Measurements from ENCODE around the gene KRT17. TPM values are rescaled to one million over a fixed set of nuclear protein-coding genes. Genes with fewer than 3 reads are reported as not detected.

KRT17 gene
- total and polyA plus RNA-seq, 2 experiments from 2014 or later, result 59.5 to 118 TPM

DNA sequence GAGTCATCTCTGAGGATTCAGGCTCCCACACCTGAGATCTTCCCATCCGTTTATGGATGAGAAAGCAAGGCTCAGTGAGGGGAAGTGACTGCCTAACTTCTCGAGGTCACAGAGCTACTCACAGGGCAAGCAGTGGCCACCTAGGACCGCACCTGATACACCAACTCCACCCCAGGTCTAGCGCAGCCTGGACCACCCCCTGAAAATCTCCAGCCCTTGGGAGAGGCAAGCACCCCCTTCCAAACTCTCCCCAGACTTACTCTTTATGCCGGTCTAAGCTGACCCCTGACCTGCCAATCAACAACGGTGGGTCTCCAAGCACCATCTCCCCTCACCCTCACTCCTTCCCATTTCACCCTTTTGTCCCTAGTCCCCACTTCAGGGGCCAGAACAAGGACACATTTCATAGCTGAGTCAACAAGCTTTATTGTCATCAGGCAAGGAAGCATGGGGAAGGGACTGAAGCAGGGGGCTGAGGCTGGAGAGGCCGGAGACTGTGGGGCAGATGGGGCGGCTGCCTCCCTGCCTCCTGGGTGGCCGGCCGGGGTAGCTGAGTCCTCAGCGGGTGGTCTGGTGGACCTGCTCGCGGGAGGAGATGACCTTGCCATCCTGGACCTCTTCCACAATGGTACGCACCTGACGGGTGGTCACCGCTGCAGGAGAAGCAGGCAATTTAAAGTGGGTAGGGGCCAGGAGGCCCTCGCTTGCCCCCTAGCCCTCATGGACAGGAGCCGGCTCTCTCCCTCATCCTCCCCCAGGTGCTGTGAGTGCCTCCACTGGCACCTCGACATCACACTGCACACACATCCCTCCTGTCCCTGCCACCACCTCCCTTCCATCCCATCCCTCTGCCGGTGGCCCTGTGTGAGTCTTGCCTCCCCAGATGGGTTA, 5.1 kb downstream of the KRT17 start:
- H3K27me3 ChIP-seq, result no peaks in the 10 kb centered on the region
- no peak for TF ChIP-seq EZH2phosphoT487 (IDR thresholded peaks at IDR 0.05; ENCODE audit: low read depth, severe bottlenecking, unreplicated experiment)
- TF ChIP-seq, protein P1, sequence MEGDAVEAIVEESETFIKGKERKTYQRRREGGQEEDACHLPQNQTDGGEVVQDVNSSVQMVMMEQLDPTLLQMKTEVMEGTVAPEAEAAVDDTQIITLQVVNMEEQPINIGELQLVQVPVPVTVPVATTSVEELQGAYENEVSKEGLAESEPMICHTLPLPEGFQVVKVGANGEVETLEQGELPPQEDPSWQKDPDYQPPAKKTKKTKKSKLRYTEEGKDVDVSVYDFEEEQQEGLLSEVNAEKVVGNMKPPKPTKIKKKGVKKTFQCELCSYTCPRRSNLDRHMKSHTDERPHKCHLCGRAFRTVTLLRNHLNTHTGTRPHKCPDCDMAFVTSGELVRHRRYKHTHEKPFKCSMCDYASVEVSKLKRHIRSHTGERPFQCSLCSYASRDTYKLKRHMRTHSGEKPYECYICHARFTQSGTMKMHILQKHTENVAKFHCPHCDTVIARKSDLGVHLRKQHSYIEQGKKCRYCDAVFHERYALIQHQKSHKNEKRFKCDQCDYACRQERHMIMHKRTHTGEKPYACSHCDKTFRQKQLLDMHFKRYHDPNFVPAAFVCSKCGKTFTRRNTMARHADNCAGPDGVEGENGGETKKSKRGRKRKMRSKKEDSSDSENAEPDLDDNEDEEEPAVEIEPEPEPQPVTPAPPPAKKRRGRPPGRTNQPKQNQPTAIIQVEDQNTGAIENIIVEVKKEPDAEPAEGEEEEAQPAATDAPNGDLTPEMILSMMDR (IDR thresholded peaks at IDR 0.05; ENCODE audit: poor library complexity), result no peak
- TF ChIP-seq EZH2 (IDR thresholded peaks at IDR 0.05; ENCODE audit: borderline replicate concordance), result no peak
- H2AFZ ChIP-seq, result no peak overlapping the region
- no peak overlapping the region for H3K4me3 ChIP-seq
- no peak overlapping the region for H3K27ac ChIP-seq
- no peaks in the 10 kb centered on the region for H3K9me2 ChIP-seq (replicated peaks; ENCODE audit: insufficient read depth)
- peaks cover 7% of the 10 kb centered on the region for H3K4me1 ChIP-seq (ENCODE audit: insufficient read depth)
- H3K4me2 ChIP-seq, result no peak overlapping the region
- DNase-seq (ENCODE audit: low spot score), result no peak
- no peaks in the 10 kb centered on the region for H4K20me1 ChIP-seq (ENCODE audit: insufficient read depth, poor library complexity, severe bottlenecking)
- 85% methylated on average over 18 of the region's 20 CpGs for WGBS (ENCODE audit: low lambda C conversion rate, missing lambda C conversion rate)
- H3K79me2 ChIP-seq, result no peaks in the 10 kb centered on the region
- H3K9me3 ChIP-seq (ENCODE audit: low read depth), result no peaks in the 10 kb centered on the region
- no peaks in the 10 kb centered on the region for H3K36me3 ChIP-seq (replicated peaks; ENCODE audit: insufficient read depth, low read depth)

DNA sequence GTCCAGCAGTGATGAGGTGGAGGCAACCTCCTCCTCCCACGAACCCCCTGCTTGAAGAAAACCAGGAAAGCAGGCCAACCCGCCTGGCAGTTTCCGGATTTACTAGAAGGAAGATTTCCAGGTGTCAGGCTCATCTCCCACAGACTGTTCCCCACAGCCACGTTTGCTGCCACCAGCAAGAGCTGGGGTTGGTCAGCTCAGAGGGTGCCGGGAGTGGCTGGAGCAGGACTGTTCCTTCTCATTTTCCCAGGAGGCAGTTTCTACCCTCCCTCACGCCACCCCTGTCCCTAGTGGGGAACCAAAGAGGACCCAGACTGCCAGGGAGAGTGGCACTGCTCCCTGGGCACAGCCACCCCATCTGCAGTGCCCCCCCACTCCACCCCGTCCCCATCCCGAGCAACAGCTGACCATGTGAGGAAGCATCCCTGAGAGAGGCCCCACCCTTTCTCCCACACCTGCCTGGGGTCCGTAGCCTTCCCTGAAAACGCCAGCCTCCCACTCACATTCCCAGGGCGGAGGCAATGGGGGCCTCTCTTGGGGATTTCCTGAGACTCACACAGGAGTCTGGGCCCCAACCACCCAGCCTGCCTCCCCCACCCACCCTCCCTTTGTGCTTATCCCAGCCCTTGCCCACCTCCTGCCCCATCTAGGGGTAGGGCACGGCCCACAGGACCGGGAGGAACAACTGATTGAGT, 5.9 kb downstream of the KRT17 start:
- TF ChIP-seq EZH2 (IDR thresholded peaks at IDR 0.05; ENCODE audit: borderline replicate concordance) (no peak), EZH2phosphoT487 (IDR thresholded peaks at IDR 0.05; ENCODE audit: low read depth, severe bottlenecking, unreplicated experiment) (no peak)
- TF ChIP-seq, protein P1 (IDR thresholded peaks at IDR 0.05; ENCODE audit: poor library complexity), result no peak
- no peak for DNase-seq (ENCODE audit: low spot score)
- H3K79me2 ChIP-seq, result no peaks in the 10 kb centered on the region
- no peak overlapping the region for H3K4me3 ChIP-seq
- H4K20me1 ChIP-seq (ENCODE audit: insufficient read depth, poor library complexity, severe bottlenecking), result no peaks in the 10 kb centered on the region
- 64% methylated on average over 12 of the region's 13 CpGs for WGBS (ENCODE audit: low lambda C conversion rate, missing lambda C conversion rate)
- no peaks in the 10 kb centered on the region for H3K9me2 ChIP-seq (replicated peaks; ENCODE audit: insufficient read depth)
- no peaks in the 10 kb centered on the region for H3K9me3 ChIP-seq (ENCODE audit: low read depth)
- H3K4me1 ChIP-seq (ENCODE audit: insufficient read depth), result peaks cover 4% of the 10 kb centered on the region
- no peak overlapping the region for H3K4me2 ChIP-seq
- H3K36me3 ChIP-seq (replicated peaks; ENCODE audit: insufficient read depth, low read depth), result no peaks in the 10 kb centered on the region
- H3K27me3 ChIP-seq, result no peaks in the 10 kb centered on the region
- H3K27ac ChIP-seq, result no peak overlapping the region
- H2AFZ ChIP-seq, result no peak overlapping the region

DNA sequence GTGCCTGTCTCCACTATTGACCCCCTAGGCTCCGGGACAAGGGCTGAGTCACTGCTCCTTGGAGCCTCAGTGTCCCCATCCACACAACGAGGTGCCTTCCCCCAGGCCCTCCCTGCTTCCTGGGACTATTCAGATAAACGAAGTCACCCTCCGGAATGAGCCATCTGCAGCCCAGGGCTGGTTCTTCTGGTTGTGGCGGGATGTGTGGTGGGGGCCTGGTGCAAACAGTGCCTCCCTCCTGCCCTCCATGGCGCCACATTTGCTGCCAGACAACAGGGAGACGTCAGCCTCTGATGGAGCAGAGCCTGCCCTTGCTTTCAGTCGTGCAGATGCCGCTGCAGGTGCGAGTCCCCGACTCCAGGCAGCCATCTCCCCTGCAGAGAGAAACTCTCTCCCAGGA, 6.7 kb downstream of the KRT17 start:
- WGBS (ENCODE audit: low lambda C conversion rate, missing lambda C conversion rate), result 54% methylated on average over 8 of the region's 11 CpGs
- H3K79me2 ChIP-seq, result no peaks in the 10 kb centered on the region
- DNase-seq (ENCODE audit: low spot score), result no peak
- no peaks in the 10 kb centered on the region for H4K20me1 ChIP-seq (ENCODE audit: insufficient read depth, poor library complexity, severe bottlenecking)
- H3K36me3 ChIP-seq (replicated peaks; ENCODE audit: insufficient read depth, low read depth), result no peaks in the 10 kb centered on the region
- TF ChIP-seq EZH2 (IDR thresholded peaks at IDR 0.05; ENCODE audit: borderline replicate concordance), result no peak
- TF ChIP-seq EZH2phosphoT487 (IDR thresholded peaks at IDR 0.05; ENCODE audit: low read depth, severe bottlenecking, unreplicated experiment), result no peak
- TF ChIP-seq, protein P1 (IDR thresholded peaks at IDR 0.05; ENCODE audit: poor library complexity), result no peak
- H3K9me3 ChIP-seq (ENCODE audit: low read depth), result no peaks in the 10 kb centered on the region
- no peaks in the 10 kb centered on the region for H3K9me2 ChIP-seq (replicated peaks; ENCODE audit: insufficient read depth)
- no peaks in the 10 kb centered on the region for H3K27me3 ChIP-seq
- no peak overlapping the region for H3K27ac ChIP-seq
- H3K4me2 ChIP-seq, result no peak overlapping the region
- H3K4me1 ChIP-seq (ENCODE audit: insufficient read depth), result no peaks in the 10 kb centered on the region
- H2AFZ ChIP-seq, result no peak overlapping the region
- H3K4me3 ChIP-seq, result no peak overlapping the region

Measured in hepatocyte (in vitro differentiated cells).